CD14-positive monocyte (primary cell): ENCODE measurements around the gene CAP2. TPM values are rescaled to one million over a fixed set of nuclear protein-coding genes. Genes with fewer than 3 reads are reported as not detected.

Source experiments
- DNase-seq, 3 donors: peaks; one replicate each; pipeline ENCODE4 v3.0.0-alpha.2; 2011 to 2022
- H2AFZ ChIP-seq: 2 replicates; pipeline ENCODE4 v1.6.0; 2012; ENCODE audit warnings: mild to moderate bottlenecking, low read depth, low read length, inconsistent platforms; ENCODE audit not compliant: insufficient read depth, poor library complexity, severe bottlenecking
- H3K27ac ChIP-seq, 2 donors: 1 replicate in 1 of 2; 2 replicates in 1 of 2; pipeline ENCODE4 v1.5.1; 2012 to 2013; ENCODE audit warnings: low read length in 2 of 2, control low read depth in 1 of 2, inconsistent platforms in 1 of 2, low read depth in 1 of 2, mild to moderate bottlenecking in 1 of 2
- H3K27me3 ChIP-seq, 2 donors: one replicate each; pipeline versions ENCODE4 v1.6.0 to v1.6.1; 2011 to 2013; ENCODE audit warnings: low read length in 2 of 2; ENCODE audit not compliant: control insufficient read depth in 2 of 2, insufficient read depth in 2 of 2
- H3K36me3 ChIP-seq, 2 donors: replicated peaks in 1 of 2; 1 replicate in 1 of 2; 2 replicates in 1 of 2; pipeline versions ENCODE4 v1.5.1 to v1.6.1; 2012 to 2013; ENCODE audit warnings: low read length in 2 of 2, control low read depth in 1 of 2, inconsistent platforms in 1 of 2, mild to moderate bottlenecking in 1 of 2; ENCODE audit not compliant: insufficient read depth in 2 of 2, control insufficient read depth in 1 of 2
- H3K4me1 ChIP-seq, 2 donors: 1 replicate in 1 of 2; 2 replicates in 1 of 2; pipeline versions ENCODE4 v1.5.1 to v1.6.1; 2012 to 2013; ENCODE audit warnings: low read length in 2 of 2, control low read depth in 1 of 2, inconsistent platforms in 1 of 2, mild to moderate bottlenecking in 1 of 2, moderate library complexity in 1 of 2; ENCODE audit not compliant: insufficient read depth in 2 of 2, control insufficient read depth in 1 of 2
- H3K4me2 ChIP-seq: replicated peaks from 2 replicates; pipeline ENCODE3; 2012; ENCODE audit warnings: low read length, moderate library complexity, mild to moderate bottlenecking; ENCODE audit not compliant: poor library complexity, severe bottlenecking; ENCODE audit errors: extremely low read depth
- H3K4me3 ChIP-seq, 3 experiments: fragments of 200-600 bp in 1 of 3; sonication (generic) in 1 of 3; replicated peaks in 1 of 3; 1 replicate in 2 of 3; 2 replicates in 1 of 3; pipeline ENCODE4 v1.5.1; 2011 to 2013; ENCODE audit warnings: low read length in 3 of 3, mild to moderate bottlenecking in 3 of 3, control low read depth in 2 of 3, low read depth in 2 of 3, inconsistent platforms in 1 of 3, moderate library complexity in 1 of 3
- H3K79me2 ChIP-seq: 2 replicates; pipeline ENCODE4 v1.6.0; 2012; ENCODE audit warnings: mild to moderate bottlenecking, control low read depth, inconsistent platforms, low read length, moderate library complexity; ENCODE audit not compliant: insufficient read depth
- H3K9ac ChIP-seq: 2 replicates; pipeline ENCODE4 v1.6.0; 2017; ENCODE audit warnings: low read length, mild to moderate bottlenecking; ENCODE audit not compliant: insufficient read depth, poor library complexity, severe bottlenecking
- H3K9me3 ChIP-seq, 2 donors: replicated peaks in 1 of 2; 1 replicate in 1 of 2; 2 replicates in 1 of 2; pipeline versions ENCODE4 v1.5.1 to v1.6.1; 2012 to 2013; ENCODE audit warnings: low read length in 2 of 2, control low read depth in 1 of 2; ENCODE audit not compliant: control insufficient read depth in 1 of 2, insufficient read depth in 1 of 2
- H4K20me1 ChIP-seq: 2 replicates; pipeline ENCODE4 v1.6.0; 2012; ENCODE audit warnings: mild to moderate bottlenecking, low read length, control low read depth, moderate library complexity; ENCODE audit not compliant: insufficient read depth
- H3K27ac Mint-ChIP-seq, 7 donors: one replicate each; pipeline ENCODE4 v1.8.0; 2020; ENCODE audit warnings: mild to moderate bottlenecking in 7 of 7, mixed read lengths in 7 of 7, moderate library complexity in 6 of 7, inconsistent platforms in 2 of 7
- H3K27me3 Mint-ChIP-seq, 3 donors: one replicate each; pipeline ENCODE4 v1.8.0; 2021 to 2022; ENCODE audit warnings: low read depth in 3 of 3, mild to moderate bottlenecking in 3 of 3, mixed read lengths in 3 of 3, moderate library complexity in 3 of 3, inconsistent platforms in 1 of 3
- H3K36me3 Mint-ChIP-seq, 2 donors: one replicate each; pipeline ENCODE4 v1.8.0; 2020; ENCODE audit warnings: mixed read lengths in 2 of 2, inconsistent platforms in 1 of 2, mild to moderate bottlenecking in 1 of 2
- H3K4me1 Mint-ChIP-seq: one replicate; pipeline ENCODE4 v1.8.0; 2020; ENCODE audit warnings: mild to moderate bottlenecking, mixed read lengths
- H3K4me3 Mint-ChIP-seq, 2 donors: one replicate each; pipeline ENCODE4 v1.8.0; 2020; ENCODE audit warnings: mild to moderate bottlenecking in 2 of 2, mixed read lengths in 2 of 2, moderate library complexity in 1 of 2
- H3K9me3 Mint-ChIP-seq, 7 donors: one replicate each; pipeline ENCODE4 v1.8.0; 2020 to 2022; ENCODE audit warnings: mixed read lengths in 7 of 7, mild to moderate bottlenecking in 6 of 7, moderate library complexity in 6 of 7, inconsistent platforms in 2 of 7
- WGBS: methylation state at CpG from one replicate; pipeline ENCODE4 v1.1.5; 2013; ENCODE audit warnings: missing lambda C conversion rate; ENCODE audit not compliant: insufficient coverage; 5-methylcytosine and 5-hydroxymethylcytosine counted together
- intact Hi-C, 2 donors: fragments of 100-400 bp; cut with micrococcal nuclease; formaldehyde crosslinking; loops; one replicate each; pipeline versions ENCODE4 v1.15.0 to v1.15.1; 2023
- polyA plus RNA-seq, 3 donors: library from polyadenylated mRNA; depleted of rRNA in 1 of 3; unstranded in 2 of 3; stranded (reverse) in 1 of 3; fragments of 300-500 nt in 2 of 3; fragments of >200 nt in 1 of 3; fragmentation: Illumina TruSeq in 2 of 3; gene quantifications; 1 replicate in 2 of 3; 2 replicates in 1 of 3; pipeline ENCODE4 v1.2.3, GENCODE V29; 2012 to 2021
- TF ChIP-seq, protein P1 (sequence below): fragments of 200-600 bp; IDR thresholded peaks from one replicate; pipeline ENCODE4 v1.8.0; 2022; ENCODE audit warnings: antibody characterized with exemption, mild to moderate bottlenecking

Gene CAP2
- polyA plus RNA-seq, 3 donors, result not detected

DNA sequence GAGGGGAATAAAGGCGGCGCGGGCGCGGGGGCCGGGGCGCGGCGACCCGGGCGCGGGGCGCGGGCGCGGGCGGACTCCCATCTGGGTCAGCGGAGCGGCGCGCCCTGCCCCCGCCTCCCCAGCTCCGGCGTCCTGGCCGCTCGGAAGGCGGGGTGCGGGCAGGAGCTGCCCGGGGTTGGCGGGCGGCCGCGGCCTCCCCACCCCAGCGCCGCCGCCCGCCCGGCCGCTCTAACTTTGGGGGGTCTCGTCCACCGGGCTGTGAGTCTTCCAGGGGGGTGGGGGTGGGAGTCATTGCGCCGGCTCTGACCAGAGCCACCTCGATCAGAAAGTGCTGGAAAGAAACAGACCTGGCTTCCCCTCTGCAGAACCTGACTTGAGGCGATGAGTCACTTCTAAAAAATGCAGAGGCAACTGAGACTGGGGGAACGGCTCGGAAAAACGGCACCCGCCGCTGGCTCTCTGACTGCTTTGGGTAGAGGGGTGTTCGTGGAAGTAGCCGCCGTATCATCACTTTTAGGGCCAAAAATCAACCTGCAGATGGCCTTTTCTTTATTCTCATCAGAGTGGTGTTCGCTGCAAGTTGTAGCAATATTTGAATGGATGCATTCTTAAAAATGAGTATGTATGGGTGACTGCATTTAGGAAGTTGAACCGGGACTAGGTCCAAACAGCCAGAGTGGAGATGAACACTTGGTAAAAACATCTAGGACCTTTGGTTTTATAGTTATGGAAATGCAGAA, 667 bp downstream of the CAP2 start:
- H3K4me1 Mint-ChIP-seq, result peaks cover 7% of the 10 kb centered on the region
- intact Hi-C loops, result no loop called here
- Histone ChIP-seq H3K27ac (no peak overlapping the region), H2AFZ (no peak overlapping the region), H3K9ac (no peak overlapping the region), H3K4me3 (no peak overlapping the region), H3K4me2 (peak overlapping the region; percentile 48), H3K4me1 (no peaks in the 10 kb centered on the region), H3K9me3 (peaks cover 0 to 4% of the 10 kb centered on the region in 2 donors), H3K27me3 (peaks cover 47 to 50% of the 10 kb centered on the region in 2 donors), H3K36me3 (no peaks in the 10 kb centered on the region), H4K20me1 (no peaks in the 10 kb centered on the region), H3K79me2 (no peaks in the 10 kb centered on the region)
- peaks cover 0 to 27% (median 8%) of the 10 kb centered on the region in 7 donors for H3K9me3 Mint-ChIP-seq
- peak overlapping the region; percentile 70 to 88 for H3K4me3 Mint-ChIP-seq
- H3K36me3 Mint-ChIP-seq, result peaks cover 2 to 4% of the 10 kb centered on the region in 2 donors
- WGBS, result under 1% methylated on average over 49 of the region's 55 CpGs
- DNase-seq, result no peak
- H3K27ac Mint-ChIP-seq, result no peak overlapping the region
- H3K27me3 Mint-ChIP-seq, result peaks cover 42 to 55% (median 52%) of the 10 kb centered on the region in 3 donors
- TF ChIP-seq, protein P1, sequence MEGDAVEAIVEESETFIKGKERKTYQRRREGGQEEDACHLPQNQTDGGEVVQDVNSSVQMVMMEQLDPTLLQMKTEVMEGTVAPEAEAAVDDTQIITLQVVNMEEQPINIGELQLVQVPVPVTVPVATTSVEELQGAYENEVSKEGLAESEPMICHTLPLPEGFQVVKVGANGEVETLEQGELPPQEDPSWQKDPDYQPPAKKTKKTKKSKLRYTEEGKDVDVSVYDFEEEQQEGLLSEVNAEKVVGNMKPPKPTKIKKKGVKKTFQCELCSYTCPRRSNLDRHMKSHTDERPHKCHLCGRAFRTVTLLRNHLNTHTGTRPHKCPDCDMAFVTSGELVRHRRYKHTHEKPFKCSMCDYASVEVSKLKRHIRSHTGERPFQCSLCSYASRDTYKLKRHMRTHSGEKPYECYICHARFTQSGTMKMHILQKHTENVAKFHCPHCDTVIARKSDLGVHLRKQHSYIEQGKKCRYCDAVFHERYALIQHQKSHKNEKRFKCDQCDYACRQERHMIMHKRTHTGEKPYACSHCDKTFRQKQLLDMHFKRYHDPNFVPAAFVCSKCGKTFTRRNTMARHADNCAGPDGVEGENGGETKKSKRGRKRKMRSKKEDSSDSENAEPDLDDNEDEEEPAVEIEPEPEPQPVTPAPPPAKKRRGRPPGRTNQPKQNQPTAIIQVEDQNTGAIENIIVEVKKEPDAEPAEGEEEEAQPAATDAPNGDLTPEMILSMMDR, result no peak

DNA sequence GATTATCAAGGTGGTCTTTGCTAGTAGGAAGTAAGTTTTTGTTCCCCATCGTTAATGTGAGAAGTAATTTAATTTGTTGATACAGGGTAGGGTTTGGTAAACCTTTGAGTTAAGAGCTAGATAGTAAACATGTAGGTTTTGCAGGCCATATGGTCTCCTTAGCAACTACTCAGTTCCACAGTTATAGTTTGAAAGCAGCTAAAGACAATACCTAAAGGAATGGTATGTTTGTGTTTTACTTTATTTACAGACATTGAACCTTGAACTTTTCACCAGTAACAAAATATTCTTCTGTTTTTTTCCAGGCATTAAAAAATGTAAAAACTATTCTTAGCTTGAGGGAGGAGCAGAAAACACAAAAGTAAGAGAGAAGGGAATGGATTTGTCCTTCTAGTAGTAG, 1.7 kb downstream of the CAP2 start:
- Mint-ChIP-seq H3K27ac (no peak overlapping the region), H3K9me3 (peaks cover 0 to 25% (median 9%) of the 10 kb centered on the region in 7 donors), H3K36me3 (peaks cover 2 to 4% of the 10 kb centered on the region in 2 donors), H3K4me3 (peak overlapping the region in 1 of 2 donors; percentile 33), H3K4me1 (peaks cover 7% of the 10 kb centered on the region), H3K27me3 (peaks cover 44 to 53% (median 52%) of the 10 kb centered on the region in 3 donors)
- Histone ChIP-seq H3K4me1 (no peaks in the 10 kb centered on the region), H3K36me3 (no peaks in the 10 kb centered on the region), H3K4me3 (no peak overlapping the region), H3K9me3 (peaks cover 0 to 4% of the 10 kb centered on the region in 2 donors), H2AFZ (no peak overlapping the region), H3K9ac (no peak overlapping the region), H4K20me1 (no peaks in the 10 kb centered on the region), H3K27ac (no peak overlapping the region), H3K79me2 (no peaks in the 10 kb centered on the region), H3K4me2 (no peak overlapping the region), H3K27me3 (peaks cover 47 to 50% of the 10 kb centered on the region in 2 donors)
- WGBS, result no CpG with 5 or more reads among the region's 1 CpG
- intact Hi-C loops, result no loop called here
- no peak for DNase-seq
- TF ChIP-seq, protein P1, result no peak
